Daoy (cell line): ENCODE data around the gene THY1. TPM values are rescaled to one million over a fixed set of nuclear protein-coding genes. Genes with fewer than 3 reads are reported as not detected.
"Not testable (repeated sequence)": the region's sequence is repeated elsewhere in the genome, so short reads cannot be mapped to it uniquely, and the experiment has no call there.

ENCODE experiments used
- DNase-seq: peaks from one replicate; pipeline ENCODE4 v3.0.0-alpha.2; 2015; ENCODE audit warnings: low read depth
- total RNA-seq: library from RNA; depleted of rRNA; stranded (reverse); fragments of >200 nt; shearing (Covaris generic); gene quantifications from 2 replicates; pipeline ENCODE4 v1.2.3, GENCODE V29; 2014

THY1 gene
- total RNA-seq, 1 experiment from 2014 or later: 146 TPM

- DNase-seq: no peak
Observed at GRCh38 chr11:119418759-119419158, 4.2 kb downstream of the THY1 start.

DNA sequence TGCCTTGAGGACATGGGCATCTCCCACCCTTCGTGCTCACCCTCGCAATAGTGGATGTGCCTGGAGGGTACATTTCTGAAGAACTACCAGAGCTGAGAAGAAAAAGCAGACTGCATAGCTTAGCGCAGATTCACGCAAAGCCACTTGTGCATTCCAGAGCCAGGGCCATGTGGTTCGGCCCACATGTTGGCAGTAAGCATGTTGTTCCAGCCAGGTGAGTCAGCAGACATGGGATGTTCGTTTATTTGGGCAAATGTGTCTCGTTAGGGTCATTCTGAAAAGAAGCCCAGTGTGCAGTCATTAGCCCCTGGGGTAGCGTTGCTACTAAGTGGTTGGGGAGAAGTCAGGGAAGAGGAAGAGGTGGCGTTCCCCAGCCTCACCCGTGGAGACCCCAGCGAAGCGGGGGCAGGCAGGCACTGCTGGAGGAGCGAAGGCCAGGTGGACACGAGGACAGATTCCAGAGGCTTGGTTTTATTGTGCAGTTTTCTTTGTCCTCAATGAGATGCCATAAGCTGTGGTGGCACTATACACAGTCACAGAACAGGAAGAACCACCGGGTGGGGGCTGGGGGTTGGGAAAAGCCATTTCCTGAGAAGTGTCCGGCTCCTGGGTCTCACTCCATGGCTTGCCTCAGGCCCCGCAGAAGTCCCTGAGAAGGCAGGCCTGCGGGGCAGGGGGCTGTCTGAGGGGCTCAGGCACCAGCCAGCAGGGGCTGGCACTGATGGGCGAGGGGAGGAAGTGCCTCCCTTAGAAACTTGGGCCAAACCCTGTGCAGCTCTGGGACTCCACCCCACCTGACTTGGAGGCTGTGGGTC lies 5.0 kb downstream of the THY1 start:
- DNase-seq: peak; percentile 94

DNA sequence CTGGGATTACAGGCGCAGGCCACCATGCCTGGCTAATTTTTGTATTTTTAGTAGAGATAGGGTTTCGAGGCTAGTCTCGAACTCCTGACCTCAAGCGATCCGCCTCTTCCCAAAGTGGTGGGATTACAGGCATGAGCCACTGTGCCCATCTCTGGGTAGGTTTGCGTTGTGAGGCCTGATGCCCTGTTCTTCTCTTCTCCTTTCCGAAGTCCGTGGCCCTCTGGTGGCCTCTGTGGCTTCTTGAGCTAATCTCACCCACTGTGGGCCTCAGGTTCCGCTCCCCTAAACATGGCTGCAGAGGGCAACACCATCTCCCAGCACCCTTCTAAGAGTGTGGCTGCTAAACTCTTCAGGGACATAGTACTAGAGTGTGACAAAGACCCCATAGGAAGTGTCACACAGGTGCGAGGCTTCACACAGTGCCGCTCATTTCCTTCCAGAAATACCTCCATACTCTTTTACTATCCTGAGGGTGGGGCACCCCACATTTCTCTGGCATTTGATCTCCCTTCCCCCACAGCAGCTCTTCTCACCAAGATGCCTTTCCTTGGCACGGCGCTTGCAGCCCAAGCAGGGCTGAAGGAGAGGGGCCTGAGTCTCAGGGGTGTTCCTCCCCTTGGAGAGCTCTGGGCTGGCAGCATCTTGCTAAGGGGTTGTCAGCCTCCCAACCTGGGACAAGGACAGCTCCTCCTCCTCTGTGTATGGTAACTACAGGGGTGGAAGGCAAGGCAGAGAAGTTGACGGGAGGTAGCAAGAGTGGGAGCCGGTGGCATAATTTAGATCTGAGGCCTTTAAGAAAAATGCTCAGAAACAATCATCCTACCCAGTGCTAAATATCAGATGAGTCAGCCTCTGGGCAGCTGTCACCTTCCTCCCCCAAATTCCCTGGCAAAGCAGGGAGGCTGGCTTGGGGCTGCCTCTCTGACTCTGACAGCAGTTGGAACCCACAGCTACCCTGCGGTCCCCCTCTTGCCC lies 6.1 kb downstream of the THY1 start:
- DNase-seq: peak; percentile 79

DNA sequence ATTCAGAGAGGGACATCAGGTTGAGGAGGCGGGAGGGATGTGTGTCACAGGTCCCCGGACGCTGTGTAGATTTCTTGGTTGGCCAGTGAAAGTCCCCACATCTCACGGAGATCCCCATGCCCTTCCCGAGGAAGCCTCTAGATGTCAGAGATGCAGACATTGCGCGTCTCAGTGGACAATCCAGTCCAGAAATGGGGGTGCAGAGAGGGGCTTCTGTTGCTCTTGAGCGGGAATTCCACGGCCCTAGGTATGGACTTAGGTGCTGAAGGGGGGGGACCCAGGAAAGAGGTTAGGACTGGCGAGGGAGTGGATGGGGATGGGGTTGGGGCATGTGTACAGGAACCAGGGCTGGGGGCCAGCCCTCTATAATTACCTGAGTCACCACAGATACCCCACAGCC lies 7.0 kb downstream of the THY1 start:
- no peak for DNase-seq

- no peak for DNase-seq
Observed at GRCh38 chr11:119415517-119415916, 7.5 kb downstream of the THY1 start.

DNA sequence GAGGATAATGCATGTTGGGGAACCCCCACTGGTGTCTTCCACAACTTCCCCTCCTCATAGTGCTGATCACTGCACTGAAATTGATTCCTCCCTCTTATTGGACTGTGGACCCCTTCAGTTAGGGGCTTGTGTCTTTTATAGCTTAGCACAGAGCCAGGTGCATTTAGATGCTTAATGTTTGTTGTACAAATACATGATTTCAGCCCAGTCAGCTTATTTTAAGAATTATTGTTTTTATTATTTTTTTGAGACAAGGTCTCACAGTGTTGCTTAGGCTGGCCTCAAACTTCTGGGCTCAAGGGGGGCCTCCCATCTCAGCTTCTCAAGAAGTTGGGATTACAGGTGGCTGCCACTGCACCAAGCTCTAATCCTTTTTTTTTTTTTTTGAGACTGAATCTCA lies 8.2 kb downstream of the THY1 start:
- no peak for DNase-seq

- no peak for DNase-seq
Observed at GRCh38 chr11:119414321-119414720, 8.7 kb downstream of the THY1 start.

DNA sequence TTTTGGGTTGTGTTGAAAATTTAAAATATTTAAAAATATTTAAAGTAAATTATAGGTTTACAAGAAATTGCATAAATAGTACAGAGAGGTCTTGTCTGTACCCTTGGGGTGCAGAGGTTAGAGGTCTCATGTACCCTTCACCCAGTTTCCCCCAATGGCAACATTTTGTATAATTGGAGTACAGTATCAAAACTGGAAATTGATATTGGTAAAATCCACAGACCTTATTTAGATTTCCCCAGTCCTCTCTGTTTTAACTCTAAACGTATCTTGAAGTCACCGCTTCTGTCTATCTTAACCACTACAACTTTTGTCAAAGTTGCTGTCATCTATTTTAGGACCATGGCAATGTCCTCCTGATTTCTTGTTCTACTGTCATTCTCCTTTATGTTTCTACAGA lies 10.9 kb downstream of the THY1 start:
- no peak for DNase-seq

- DNase-seq: no peak
Observed at GRCh38 chr11:119410501-119410900, 12.5 kb downstream of the THY1 start.

DNA sequence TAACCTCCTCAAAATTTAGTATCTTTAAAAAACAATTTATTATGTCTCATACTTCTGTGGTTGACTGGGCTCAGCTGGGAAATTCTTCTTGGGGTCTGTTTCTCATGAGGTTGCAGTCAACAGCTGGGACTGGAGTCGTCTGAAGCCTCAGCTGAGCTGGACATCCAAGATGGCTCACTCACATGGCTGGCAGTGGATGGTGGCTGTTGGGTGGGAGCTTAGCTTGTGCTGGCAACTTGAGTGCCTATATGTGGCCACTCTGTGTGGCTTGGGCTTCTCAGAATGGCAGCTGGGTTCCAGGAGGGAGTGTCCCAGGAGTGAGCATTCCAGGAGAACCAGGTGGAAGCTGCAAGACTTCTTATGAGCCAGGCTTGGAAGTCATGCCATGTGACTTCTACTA lies 13.2 kb downstream of the THY1 start:
- no peak for DNase-seq

DNA sequence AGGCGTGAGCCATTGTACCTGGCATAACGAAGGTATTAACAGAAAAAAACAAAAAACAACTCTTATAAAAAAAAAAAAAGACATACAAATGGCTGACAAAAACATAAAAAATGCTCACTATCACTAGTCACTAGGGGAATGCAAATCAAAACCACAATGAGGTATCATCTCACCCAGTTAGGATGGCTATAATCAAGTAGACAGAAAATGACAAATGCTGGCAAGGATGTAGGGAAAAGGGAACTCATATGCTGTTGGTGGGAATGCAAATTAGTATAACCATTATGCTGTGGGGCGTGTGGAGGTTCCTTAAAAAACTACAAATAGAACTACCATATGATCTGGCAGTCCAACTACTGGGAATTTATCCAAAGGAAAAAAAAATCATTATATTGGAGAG lies 17.0 kb downstream of the THY1 start:
- DNase-seq: no peak

DNA sequence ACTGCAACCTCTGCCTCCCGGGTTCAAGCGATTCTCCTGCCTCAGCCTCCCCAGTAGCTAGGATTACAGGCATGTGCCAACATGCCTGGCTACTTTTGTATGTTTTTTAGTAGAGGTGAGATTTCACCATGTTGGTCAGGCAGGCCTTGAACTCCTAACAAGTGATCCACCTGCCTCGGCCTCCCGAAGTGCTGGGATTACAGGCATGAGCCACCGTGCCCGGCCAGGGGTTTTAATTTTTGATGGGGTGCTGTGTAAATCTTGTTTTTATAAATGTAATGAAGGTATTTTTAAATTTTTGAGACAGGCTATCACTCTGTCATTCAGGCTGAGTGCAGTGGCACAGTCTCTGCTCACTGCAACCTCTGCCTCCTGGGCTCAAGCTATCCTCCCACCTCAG lies 17.5 kb downstream of the THY1 start:
- not testable (repeated sequence) for DNase-seq

DNA sequence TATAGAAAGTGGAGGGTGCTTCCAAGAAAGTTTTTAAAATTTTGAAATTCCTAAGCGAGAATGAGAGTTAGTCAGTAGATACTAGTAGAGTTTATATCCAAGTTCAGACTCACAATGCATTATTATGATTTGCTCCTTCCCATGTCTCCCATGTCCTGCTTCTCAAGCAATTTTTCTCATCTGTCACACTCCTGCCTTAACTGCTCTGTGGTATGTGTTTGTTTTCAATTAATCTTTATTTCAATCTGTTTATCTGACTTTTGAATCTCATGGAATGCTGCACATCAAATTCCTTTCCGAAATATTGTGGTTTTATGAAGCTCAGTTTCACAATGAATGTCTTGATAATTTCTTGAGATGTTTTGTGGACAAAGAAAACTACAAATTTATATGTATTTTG lies 18.1 kb downstream of the THY1 start:
- no peak for DNase-seq

DNA sequence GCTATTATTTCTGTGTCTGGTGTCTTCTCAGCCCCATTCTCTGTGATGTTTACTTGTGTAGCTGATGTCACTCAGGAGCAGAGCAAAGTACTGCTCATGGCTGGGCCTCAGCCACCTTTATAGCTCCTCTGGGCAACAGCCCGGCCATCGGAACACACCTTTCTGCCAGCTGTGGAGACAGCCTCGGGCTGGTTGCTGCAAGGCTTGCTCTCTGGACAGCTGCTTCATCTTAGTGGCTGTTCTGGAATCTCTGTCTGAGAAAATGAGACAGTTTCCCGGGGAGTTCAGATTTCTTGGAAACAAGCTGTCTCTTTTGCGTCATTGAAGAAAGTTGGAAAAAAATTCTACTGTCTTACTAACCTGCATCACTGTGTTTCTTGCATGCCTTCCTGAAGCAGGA lies 20.0 kb downstream of the THY1 start:
- no peak for DNase-seq

- no peak for DNase-seq
Observed at GRCh38 chr11:119402470-119402869, 20.5 kb downstream of the THY1 start.

- no peak for DNase-seq
Observed at GRCh38 chr11:119400860-119401259, 22.1 kb downstream of the THY1 start.

DNA sequence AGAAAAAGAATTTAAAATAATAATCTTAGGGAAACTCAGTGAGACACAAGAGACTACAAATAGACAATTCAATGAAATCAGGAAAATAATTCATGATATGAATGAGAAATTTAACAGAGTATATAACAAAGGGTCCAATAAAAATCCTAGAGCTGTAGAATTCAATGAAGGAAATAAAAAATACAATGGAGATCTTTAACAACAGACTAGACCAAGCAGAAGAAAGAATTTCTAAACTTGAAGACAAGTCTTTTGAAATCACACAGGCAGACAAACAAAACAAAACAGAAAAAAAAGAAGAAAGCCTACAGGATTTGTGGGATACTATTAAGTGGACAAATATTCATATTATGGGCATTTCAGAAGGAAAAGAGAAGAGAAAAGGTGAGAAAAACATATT lies 25.2 kb downstream of the THY1 start:
- no peak for DNase-seq

GRCh38 chr11:119396835-119397234 lies 26.1 kb downstream of the THY1 start:
- no peak for DNase-seq

DNA sequence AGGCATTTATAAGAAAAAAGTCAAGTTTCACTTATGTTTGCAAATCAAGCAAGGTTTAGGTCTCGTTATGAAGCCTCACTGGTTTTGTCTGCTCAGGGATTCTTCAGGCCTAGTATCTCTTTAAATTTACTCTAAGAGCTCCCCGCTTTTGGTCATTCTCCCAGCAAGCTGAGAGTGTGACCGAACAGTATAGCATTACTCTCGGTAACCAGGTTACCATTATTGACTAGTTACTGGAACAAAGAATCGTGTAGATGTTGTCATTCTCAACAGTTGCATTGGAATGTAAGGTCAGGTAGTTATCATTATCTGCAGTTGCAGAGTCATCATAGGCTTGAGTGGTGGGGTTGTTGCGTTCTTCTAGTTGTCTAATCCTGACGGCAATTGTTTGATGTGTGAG lies 31.7 kb downstream of the THY1 start:
- no peak for DNase-seq

DNA sequence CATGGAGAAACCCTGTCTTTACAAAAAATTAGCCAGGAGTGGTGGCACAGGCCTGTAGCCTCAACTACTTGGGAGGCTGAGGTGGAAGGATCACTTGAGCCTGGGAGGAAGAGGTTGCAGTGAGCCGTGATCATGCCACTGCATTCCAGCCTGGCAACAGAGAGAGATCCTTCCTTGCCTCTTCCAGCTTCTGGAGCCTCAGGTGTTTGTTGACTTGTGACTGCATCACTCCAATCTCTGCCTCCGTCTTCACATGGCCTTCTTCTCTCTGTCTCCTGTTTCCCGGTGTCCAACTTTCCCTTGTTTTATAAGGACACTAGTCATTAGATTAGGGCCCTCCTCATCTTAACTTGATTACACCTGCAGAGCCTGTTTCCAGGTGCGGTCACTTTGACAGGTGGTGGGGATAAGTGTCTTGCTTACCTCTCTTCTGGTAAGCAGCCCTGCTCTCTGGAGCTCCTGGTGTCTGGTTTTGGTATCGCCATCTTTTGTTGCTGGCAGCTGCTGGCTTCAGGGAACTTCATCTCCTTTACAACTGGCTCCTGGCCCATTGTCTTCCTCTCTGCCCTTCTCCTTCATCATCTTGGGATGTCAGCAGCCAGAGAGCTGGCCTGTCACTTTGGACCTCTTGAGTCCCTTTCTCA lies 33.2 kb downstream of the THY1 start:
- DNase-seq: no peak

DNA sequence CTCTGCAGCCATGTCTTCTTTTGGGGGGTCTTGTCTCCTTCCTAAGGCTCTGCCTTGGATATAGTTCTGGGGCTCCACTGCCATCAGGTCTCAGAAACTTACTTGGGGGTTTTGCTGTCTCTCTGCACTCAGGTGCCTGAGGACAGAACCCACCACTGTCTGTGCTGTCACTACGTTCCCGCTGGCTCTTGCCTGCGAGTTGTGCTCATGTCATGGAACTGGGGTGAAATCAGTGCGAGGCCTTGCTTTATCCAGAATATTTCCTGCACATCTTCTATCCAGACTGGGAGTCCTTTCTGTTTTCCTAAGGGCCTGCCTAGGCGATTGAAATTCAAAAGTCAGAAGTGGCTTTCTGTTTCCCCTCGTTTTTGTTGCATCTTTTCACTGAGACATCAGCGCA lies 34.9 kb downstream of the THY1 start:
- DNase-seq: no peak

DNA sequence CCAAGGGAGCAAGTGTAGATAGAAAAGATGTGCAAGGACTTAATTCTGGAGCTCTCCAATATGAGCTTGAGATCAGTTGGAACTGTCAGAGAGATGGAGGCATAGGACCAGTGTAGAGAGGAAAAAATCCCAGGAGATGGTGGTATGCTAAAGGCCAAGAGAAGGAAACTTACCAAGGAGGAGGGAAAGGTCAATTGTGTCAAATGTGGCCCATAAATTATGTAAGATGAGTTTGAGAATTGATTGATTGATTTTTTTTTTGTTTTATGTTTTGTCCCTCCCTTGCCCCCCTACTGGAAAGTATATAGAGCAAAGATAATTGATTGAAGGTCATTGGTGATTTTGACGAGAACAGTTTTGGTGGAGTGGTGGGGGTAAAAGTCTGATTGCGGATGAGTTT lies 38.6 kb downstream of the THY1 start:
- DNase-seq: no peak
